Activated naive CD8-positive, alpha-beta T cell treated with anti-CD3 and anti-CD28 coated beads, Interleukin-2, amount 10 ng/mL, durations not matched to agents 7 days and 5 days (primary cell): ENCODE data around the gene UCKL1. TPM values are rescaled to one million over a fixed set of nuclear protein-coding genes. Genes with fewer than 3 reads are reported as not detected.
"Not testable (repeated sequence)": the region's sequence is repeated elsewhere in the genome, so short reads cannot be mapped to it uniquely, and the experiment has no call there.

Source experiments
- ATAC-seq: fragments of 150-1000 bp; cut with Tn5 transposase; one replicate; pipeline ENCODE4 v1.10.0; 2021; ENCODE audit warnings: low read depth, moderate library complexity
- POLR2A ChIA-PET: fragments of 350-600 bp; sonication (Branson Sonifier 250); formaldehyde crosslinking; loops from one replicate; lab custom pipeline; 2021; ENCODE audit warnings: antibody characterized with exemption; lab: Charles Lee
- DNase-seq: peaks from one replicate; pipeline ENCODE4 v3.0.0; 2021
- H3K27ac Mint-ChIP-seq: one replicate; pipeline ENCODE4 v1.8.0; 2022; ENCODE audit warnings: mild to moderate bottlenecking, mixed read lengths
- H3K27me3 Mint-ChIP-seq: one replicate; pipeline ENCODE4 v1.8.0; 2022; ENCODE audit warnings: mild to moderate bottlenecking, moderate library complexity, mixed read lengths
- H3K36me3 Mint-ChIP-seq: one replicate; pipeline ENCODE4 v1.8.0; 2021; ENCODE audit warnings: mild to moderate bottlenecking, mixed read lengths
- H3K4me1 Mint-ChIP-seq: one replicate; pipeline ENCODE4 v1.8.0; 2021; ENCODE audit warnings: mixed read lengths
- H3K4me3 Mint-ChIP-seq: one replicate; pipeline ENCODE4 v1.8.0; 2022; ENCODE audit warnings: mild to moderate bottlenecking, moderate library complexity, mixed read lengths
- H3K9me3 Mint-ChIP-seq: one replicate; pipeline ENCODE4 v1.8.0; 2021; ENCODE audit warnings: mixed read lengths
- total RNA-seq, 2 experiments: library from RNA; stranded (reverse); gene quantifications; one replicate each; pipeline ENCODE4 v1.2.3, GENCODE V29; 2021

Gene UCKL1
- total RNA-seq, 2 experiments from 2014 or later = 45.0 to 48.4 TPM

DNA sequence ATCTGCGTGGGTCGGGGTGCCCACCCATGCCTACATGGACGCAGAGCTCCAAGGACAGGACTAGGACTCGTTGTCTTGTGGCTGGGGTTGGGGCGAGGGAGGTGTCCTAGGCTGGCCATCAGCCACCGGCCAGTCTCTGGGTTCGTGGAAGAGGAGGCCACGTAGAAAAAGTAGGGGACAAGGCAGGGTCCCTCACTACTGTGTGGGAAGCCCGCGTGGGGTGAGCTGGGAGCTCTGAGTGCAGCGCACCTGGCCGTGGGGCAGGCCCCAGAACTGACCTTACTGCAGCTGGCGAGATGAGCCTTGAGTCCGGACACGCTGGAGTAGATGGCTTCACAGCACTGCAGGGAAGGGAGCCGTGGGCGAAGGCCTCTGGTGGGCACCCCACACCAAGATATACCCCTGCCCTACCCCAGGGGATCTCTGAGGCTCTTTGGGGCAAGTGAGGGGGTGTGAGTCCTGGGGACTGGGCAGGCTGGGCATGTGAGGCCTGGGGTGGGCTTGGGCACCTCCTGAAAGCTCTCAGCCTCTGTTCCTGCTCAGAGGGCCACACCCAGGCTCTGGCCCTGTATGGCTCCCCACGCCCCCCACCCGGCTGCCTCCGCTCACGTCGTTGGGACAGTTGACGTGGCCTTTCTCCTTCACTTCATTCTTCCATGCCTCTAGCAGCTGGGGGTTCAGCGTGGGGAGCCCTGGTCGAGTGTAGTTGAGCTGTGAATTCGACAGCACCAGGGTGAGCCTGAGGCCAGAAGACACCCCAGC is 5.6 kb upstream of the UCKL1 start:
- peaks cover 7% of the 10 kb centered on the region for H3K36me3 Mint-ChIP-seq
- peak overlapping the region; percentile 38 for H3K27ac Mint-ChIP-seq
- ATAC-seq (no peak), DNase-seq (no peak)
- H3K27me3 Mint-ChIP-seq = no peaks in the 10 kb centered on the region
- POLR2A ChIA-PET = interaction anchor here (0.6 to 1.1 kb wide), 2 partner anchors 101 to 332 kb away, joined by 3 to 5 read pairs; no protein-coding TSS in a partner anchor
- H3K4me1 Mint-ChIP-seq = peaks cover 9% of the 10 kb centered on the region
- H3K9me3 Mint-ChIP-seq = no peaks in the 10 kb centered on the region
- H3K4me3 Mint-ChIP-seq = no peak overlapping the region

DNA sequence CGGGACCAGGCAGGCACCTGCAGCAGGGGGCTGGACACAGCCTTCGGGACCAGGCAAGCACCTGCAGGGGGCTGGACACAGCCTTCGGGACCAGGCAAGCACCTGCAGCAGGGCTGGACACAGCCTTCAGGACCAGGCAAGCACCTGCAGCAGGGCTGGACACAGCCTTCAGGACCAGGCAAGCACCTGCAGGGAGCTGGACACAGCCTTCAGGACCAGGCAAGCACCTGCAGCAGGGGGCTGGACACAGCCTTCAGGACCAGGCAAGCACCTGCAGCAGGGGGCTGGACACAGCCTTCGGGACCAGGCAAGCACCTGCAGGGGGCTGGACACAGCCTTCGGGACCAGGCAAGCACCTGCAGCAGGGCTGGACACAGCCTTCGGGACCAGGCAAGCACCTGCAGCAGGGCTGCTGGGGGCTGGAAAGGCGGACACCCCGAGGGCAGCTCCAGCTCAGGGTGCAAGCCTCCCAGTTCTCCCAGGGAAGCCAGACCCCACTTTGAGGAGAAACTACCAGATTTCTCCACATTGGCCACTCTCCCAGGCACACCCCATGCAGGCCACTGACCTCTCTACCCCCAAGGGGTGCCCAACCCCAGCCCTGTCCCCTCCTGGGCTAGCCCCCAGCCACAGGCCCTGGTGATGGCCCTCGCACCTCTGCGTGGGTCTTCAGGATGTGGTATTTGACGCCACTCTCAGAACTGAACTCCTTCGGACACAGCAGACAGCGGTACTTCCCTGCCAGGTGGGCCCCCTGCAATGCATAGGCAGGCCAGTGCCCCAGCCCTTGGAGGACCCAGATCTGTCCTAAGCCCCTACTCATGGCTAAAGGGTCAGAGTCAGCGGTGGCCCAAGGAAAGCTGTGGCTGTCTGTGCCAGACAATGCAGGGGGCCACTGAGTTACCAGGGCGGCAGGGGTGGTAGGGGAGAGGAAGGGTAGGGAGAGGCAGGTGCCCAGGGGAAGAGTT is 4.7 kb upstream of the UCKL1 start:
- POLR2A ChIA-PET = interaction anchor here (0.6 kb wide), 1 partner anchor 331 kb away, joined by 5 read pairs; no protein-coding TSS in a partner anchor

DNA sequence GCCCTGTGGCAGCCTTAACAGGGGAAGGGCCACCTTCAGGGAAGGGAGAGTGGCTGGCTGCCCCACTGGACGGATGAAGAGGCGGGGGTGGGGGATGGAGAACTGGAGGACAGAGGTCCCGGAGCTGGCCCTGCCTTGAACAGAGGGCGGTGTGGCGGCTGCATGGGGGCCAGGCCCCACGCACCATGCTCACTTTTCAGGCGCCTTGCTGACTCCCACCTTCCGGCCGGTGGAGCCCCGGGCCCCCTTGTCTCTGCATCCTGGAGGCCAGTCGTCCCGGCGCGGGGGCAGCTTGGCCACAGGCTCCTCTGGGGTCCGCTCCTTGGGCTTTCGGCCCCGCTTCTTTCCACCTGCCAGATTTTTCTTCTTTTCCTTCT is 3.5 kb upstream of the UCKL1 start:
- H3K27me3 Mint-ChIP-seq = no peaks in the 10 kb centered on the region
- H3K9me3 Mint-ChIP-seq = no peaks in the 10 kb centered on the region
- H3K4me1 Mint-ChIP-seq = peaks cover 13% of the 10 kb centered on the region
- no peak overlapping the region for H3K27ac Mint-ChIP-seq
- POLR2A ChIA-PET = interaction anchor here (2.0 kb wide), 1 partner anchor 20 kb away, joined by 5 read pairs; the partner anchor contains the start of gene SAMD10
- H3K36me3 Mint-ChIP-seq = peaks cover 2% of the 10 kb centered on the region
- no peak for ATAC-seq
- no peak for DNase-seq
- no peak overlapping the region for H3K4me3 Mint-ChIP-seq

More for the DNA sequence above, 4.7 kb upstream of the UCKL1 start:
- not testable (repeated sequence) for H3K36me3 Mint-ChIP-seq, DNase-seq, H3K27me3 Mint-ChIP-seq, H3K27ac Mint-ChIP-seq, ATAC-seq, H3K9me3 Mint-ChIP-seq, H3K4me3 Mint-ChIP-seq
- peaks cover 11% of the 10 kb centered on the region for H3K4me1 Mint-ChIP-seq

DNA sequence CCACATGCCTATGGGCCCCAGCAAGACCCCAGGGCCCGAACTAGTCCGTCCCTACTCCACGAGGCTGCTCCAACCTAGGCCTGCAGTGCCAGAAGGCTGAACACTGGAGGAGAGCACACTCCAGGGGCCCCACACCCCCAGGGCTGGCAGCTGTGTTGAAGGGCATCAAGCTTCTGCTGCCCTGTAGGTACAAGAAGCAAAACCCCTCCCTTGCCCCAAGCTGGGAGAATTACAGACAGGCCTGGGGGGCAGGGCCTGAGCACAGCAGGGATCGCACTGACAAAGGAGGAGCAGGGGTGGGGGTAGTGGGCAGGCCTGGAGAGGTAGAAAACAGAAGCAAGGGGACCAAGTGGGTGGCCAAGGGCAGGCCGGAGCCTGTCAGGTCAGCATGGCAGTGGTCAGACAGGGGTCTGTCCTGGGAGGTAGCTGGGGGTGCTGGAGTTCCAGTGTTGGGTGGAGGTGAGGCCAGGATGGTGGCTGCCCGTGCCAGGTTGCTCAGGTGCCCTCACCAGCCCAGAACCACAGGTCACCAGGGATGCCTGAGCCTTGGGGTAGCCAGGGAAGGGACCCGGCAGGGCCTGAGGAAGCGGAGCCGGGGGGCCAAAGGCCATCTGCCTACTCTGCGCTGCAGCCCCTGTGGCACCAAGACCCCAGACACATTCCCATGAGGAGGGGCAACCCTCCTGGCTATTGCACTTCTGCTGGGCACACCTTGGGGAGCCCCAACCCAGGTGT is 2.9 kb upstream of the UCKL1 start:
- Mint-ChIP-seq H3K4me3 (no peak overlapping the region), H3K36me3 (peaks cover 4% of the 10 kb centered on the region), H3K4me1 (peaks cover 19% of the 10 kb centered on the region), H3K27me3 (no peaks in the 10 kb centered on the region), H3K27ac (no peak overlapping the region), H3K9me3 (no peaks in the 10 kb centered on the region)
- POLR2A ChIA-PET = interaction anchor here (1.4 to 2.0 kb wide), 2 partner anchors 10 to 21 kb away, joined by 5 read pairs; partner anchors contain the start of gene SAMD10
- DNase-seq (no peak), ATAC-seq (no peak)

DNA sequence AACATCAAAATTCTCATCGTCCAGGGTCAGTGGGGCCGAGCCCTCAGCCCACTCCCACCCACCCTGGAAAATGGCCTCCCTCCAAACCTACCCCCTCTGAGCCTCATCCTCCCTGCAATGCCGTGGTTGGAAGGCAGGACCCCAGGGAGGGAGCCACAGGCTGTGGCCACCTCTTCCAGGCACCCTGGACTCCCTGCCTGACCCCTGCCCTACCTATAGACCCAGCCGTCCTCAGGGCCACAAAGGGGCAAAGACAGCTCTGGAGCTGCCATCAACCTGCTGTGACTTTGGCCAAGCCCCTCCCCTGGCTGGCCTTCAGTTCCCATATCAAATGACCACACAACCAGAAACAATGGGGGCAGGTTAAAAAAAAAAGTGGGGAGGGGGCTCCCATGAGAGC is 2.3 kb upstream of the UCKL1 start:
- Mint-ChIP-seq H3K4me1 (peaks cover 24% of the 10 kb centered on the region), H3K36me3 (peaks cover 5% of the 10 kb centered on the region), H3K9me3 (no peaks in the 10 kb centered on the region), H3K27me3 (no peaks in the 10 kb centered on the region), H3K27ac (peak overlapping the region; percentile 45), H3K4me3 (no peak overlapping the region)
- no peak for DNase-seq
- ATAC-seq = no peak
- POLR2A ChIA-PET = interaction anchor here (1.4 to 2.0 kb wide), 2 partner anchors 10 to 22 kb away, joined by 5 read pairs; partner anchors contain the start of gene SAMD10

DNA sequence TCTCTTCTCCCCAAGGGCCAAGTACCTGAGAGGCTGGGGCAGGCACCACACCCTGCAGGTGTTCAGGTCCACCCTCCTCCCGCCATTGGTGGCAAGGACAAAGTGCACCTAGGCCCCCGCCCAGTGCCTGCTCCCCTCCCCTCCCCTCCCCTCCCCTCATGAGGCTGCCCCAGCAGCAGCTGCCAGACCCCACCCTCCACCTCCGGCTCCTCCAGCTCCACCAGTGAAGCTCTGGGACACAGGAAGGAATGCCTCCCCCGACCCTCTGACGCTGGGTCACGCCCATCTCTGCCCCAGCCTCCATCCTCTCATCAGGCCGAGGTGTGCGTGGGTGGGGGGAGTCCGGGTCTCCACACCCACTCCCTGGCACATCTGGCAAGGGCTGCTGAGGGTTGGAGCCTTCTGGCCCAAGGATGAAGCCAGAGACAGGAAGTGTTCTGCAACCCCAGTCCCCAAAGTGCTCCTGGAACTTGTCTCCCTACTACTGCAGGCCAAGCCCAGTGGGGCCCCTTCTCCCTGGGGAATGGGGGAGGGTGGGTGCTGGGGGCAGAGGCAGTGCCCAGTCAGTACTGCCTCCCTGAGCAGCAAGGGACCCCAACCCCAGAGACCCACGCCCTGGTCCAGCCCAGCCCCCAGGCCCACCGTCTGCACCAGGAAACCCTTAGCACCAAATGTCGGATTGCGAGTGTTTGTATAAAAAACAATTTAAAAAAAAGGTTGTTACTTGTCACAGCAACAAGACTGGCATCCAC is 1.6 kb upstream of the UCKL1 start:
- ATAC-seq (no peak), DNase-seq (no peak)
- no peaks in the 10 kb centered on the region for H3K27me3 Mint-ChIP-seq
- POLR2A ChIA-PET = interaction anchor here (0.6 to 2.4 kb wide), 6 partner anchors 11 to 84 kb away, joined by 5 to 14 read pairs (median 8); partner anchors contain the start of genes PRPF6 and SAMD10
- H3K9me3 Mint-ChIP-seq = no peaks in the 10 kb centered on the region
- H3K27ac Mint-ChIP-seq = peak overlapping the region; percentile 87
- peak overlapping the region; percentile 32 for H3K4me3 Mint-ChIP-seq
- H3K36me3 Mint-ChIP-seq = peaks cover 4% of the 10 kb centered on the region
- H3K4me1 Mint-ChIP-seq = peaks cover 24% of the 10 kb centered on the region

DNA sequence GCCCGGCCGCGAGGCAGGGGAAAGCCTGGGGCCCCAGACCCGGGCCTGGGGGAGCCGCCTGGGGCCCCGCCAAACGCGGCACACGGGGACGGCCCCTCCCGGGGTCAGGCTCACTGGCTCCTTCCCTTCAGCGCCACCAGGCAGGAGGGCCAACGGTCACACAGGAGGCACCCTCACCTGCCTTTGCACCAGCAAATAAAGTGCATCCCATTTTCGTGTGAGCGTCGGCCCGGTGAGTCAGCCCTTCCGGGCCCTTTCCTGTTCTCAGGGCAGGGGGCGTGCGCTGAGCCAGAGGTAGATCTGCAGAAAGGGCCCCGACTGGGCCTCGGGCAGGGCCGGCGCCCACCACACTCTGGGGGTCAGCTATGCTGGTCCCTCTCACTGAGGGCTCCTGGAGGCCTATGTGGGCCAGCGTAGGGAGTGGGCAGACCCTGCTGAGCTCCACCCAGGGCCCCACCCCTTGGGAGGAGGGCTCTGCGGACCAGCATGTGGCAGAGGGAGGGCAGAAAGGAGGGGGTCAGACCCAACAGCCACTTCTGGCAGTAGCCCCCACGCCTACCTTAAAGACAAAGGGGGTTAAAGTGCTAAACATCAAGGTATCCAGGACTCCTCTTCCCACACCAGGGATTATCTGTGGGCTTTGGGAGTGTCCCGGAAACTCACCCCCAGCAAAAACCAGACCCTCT is 931 bp upstream of the UCKL1 start:
- Mint-ChIP-seq H3K4me1 (peaks cover 24% of the 10 kb centered on the region), H3K27me3 (no peaks in the 10 kb centered on the region), H3K9me3 (no peaks in the 10 kb centered on the region), H3K4me3 (peak overlapping the region; percentile 71), H3K36me3 (peaks cover 3% of the 10 kb centered on the region), H3K27ac (peak overlapping the region; percentile 87)
- DNase-seq = peak; percentile 75
- ATAC-seq = peak; percentile 43
- POLR2A ChIA-PET = interaction anchor here (0.6 to 2.4 kb wide), 6 partner anchors 17 to 83 kb away, joined by 3 to 14 read pairs (median 8); partner anchors contain the start of genes PRPF6 and SAMD10

DNA sequence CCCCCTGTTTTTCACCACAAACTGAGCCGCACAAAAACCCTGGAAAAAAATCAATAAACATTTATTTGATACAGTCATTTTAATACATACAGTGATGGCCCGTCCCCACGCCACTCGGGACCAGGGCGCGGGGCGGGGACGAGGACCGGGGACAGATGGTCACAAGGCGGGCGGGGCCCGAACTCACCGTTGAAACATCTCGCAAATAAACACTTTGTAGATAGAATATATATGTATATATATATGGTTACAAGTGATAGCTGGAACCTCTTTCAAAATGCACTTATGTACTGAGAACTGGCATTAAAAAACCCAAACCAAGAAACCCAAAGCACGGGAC is 418 bp upstream of the UCKL1 start:
- Mint-ChIP-seq H3K27ac (peak overlapping the region; percentile 86), H3K4me3 (peak overlapping the region; percentile 81), H3K9me3 (no peaks in the 10 kb centered on the region), H3K27me3 (no peaks in the 10 kb centered on the region), H3K4me1 (peaks cover 24% of the 10 kb centered on the region), H3K36me3 (peaks cover 3% of the 10 kb centered on the region)
- DNase-seq (no peak), ATAC-seq (peak; percentile 17)
- POLR2A ChIA-PET = interaction anchor here (0.6 to 2.4 kb wide), 15 partner anchors 12 to 516 kb away, joined by 3 to 14 read pairs (median 4); partner anchors contain the start of genes ARFRP1, PPDPF, PRPF6 and PTK6

DNA sequence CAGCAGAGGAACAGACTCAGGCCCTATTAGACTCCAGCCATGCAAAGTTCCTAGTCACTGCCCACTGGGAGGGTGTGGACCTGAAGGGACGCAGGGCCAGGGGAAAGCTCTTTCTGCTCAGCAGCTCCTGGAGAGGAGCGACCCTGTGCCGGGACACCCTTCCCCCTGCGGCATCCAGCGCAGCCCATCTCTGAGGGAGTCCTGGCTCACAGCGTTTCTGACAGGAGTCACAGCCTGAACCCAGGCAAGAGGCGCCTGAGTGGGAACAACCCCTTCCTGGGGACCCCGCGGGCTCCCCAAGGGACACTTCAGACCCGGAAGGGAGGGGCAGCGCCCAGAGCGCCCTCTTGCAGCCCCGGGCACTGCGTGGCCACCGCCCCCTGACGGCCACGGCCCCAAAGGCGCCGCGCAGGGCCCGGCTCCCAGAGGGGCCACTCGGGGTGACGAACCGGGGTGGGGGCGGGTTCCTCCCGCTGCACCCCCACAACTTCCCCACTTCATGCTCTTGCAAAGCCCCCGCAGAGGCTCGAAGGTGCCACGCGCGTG is 862 bp downstream of the UCKL1 start:
- H3K4me1 Mint-ChIP-seq = peaks cover 24% of the 10 kb centered on the region
- peak overlapping the region; percentile 60 for H3K27ac Mint-ChIP-seq
- H3K27me3 Mint-ChIP-seq = no peaks in the 10 kb centered on the region
- DNase-seq = peak; percentile 71
- peaks cover 3% of the 10 kb centered on the region for H3K36me3 Mint-ChIP-seq
- H3K4me3 Mint-ChIP-seq = peak overlapping the region; percentile 83
- H3K9me3 Mint-ChIP-seq = no peaks in the 10 kb centered on the region
- POLR2A ChIA-PET = interaction anchor here (1.2 to 2.4 kb wide), 2 partner anchors 13 to 18 kb away, joined by 6 to 11 read pairs; no protein-coding TSS in a partner anchor
- ATAC-seq = peak; percentile 25

DNA sequence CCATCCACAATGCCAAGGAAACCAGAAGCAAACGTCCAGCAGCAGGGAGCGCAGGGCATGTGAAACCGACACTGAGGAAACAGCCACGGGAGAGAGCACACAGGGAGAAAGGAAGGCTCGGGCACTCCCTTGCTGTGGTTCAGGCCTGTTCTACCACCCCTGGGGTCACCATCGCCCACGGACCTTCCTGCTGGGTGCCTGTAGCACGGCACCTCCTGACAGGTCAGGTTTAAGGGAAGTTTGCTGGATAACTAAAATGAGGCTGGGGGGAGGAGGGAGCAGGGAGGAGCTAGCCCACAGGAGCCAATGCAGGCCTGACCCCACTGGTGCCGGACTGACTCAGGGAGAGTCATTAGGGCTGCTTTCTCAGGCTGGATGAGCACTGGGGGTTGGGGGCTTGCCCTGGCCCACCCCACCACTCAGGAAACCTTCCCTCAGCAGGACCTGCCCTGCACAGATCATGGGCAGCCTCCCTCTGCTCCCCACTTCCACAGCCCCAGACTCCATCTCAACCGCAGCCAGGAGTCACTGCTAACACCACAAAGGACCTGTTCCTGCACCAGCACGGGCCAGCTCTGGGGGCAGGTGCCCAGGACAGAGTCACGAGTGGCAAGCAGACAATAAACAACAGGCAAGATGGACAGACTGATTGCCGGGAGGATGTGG is 2.3 kb downstream of the UCKL1 start:
- Mint-ChIP-seq H3K27me3 (no peaks in the 10 kb centered on the region), H3K4me3 (peak overlapping the region; percentile 83), H3K36me3 (peaks cover 3% of the 10 kb centered on the region), H3K9me3 (no peaks in the 10 kb centered on the region), H3K27ac (no peak overlapping the region), H3K4me1 (peaks cover 27% of the 10 kb centered on the region)
- no peak for ATAC-seq
- POLR2A ChIA-PET = no interaction called here
- DNase-seq = no peak

DNA sequence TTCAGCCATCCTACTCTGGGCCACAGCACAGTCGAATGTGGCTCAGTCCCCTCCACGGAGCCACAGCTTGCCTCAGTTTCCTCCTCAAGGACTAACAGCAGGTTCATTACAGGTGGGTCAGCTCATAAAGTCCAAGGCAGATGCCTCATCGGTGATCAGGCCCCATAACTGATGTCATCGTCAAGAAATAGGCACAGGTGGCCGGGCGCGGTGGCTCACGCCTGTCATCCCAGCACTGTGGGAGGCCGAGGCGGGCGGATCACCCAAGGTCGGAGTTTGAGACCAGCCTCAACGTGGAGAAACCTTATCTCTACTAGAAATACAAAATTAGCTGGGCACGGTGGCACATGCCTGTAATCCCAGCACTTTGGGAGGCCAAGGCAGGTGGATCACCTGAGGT is 3.4 kb downstream of the UCKL1 start:
- POLR2A ChIA-PET = no interaction called here
- peaks cover 35% of the 10 kb centered on the region for H3K4me1 Mint-ChIP-seq
- no peaks in the 10 kb centered on the region for H3K9me3 Mint-ChIP-seq
- DNase-seq = no peak
- ATAC-seq = no peak
- peaks cover 6% of the 10 kb centered on the region for H3K36me3 Mint-ChIP-seq
- H3K4me3 Mint-ChIP-seq = peak overlapping the region; percentile 19
- no peaks in the 10 kb centered on the region for H3K27me3 Mint-ChIP-seq
- no peak overlapping the region for H3K27ac Mint-ChIP-seq
